ENCODE measurements around the gene PTPRZ1. TPM values are rescaled to one million over a fixed set of nuclear protein-coding genes. Genes with fewer than 3 reads are reported as not detected.

Gene PTPRZ1
- total and polyA plus RNA-seq, 12 donors = 0.17 to 19.1 (median 1.2) TPM

GRCh38 chr7:121832347-121832746 lies 40.6 kb upstream of the PTPRZ1 start:
- Histone ChIP-seq H3K9me3 (replicated peaks in 1 of 3) (no peaks in the 10 kb centered on the region), H3K27ac (no peak overlapping the region), H3K27me3 (no peaks in the 10 kb centered on the region), H3K4me1 (replicated peaks in 1 of 2) (no peaks in the 10 kb centered on the region), H3K36me3 (replicated peaks in 1 of 2) (no peaks in the 10 kb centered on the region), H3K4me3 (no peak overlapping the region)
- 43 to 60% (median 48%) methylated on average over 8 of the region's 8 CpGs for WGBS, 4 donors
- intact Hi-C loops (cut with DNase I) = no loop called here
- no peak for TF ChIP-seq POLR2A (IDR thresholded peaks at IDR 0.05)
- TF ChIP-seq CTCF (IDR thresholded peaks at IDR 0.05) = no peak
- DNase-seq = peak in 2 of 7 donors; percentile 8 to 22

GRCh38 chr7:121833991-121834390 lies 39.0 kb upstream of the PTPRZ1 start:
- Histone ChIP-seq H3K36me3 (replicated peaks in 1 of 2) (no peaks in the 10 kb centered on the region), H3K9me3 (replicated peaks in 1 of 3) (no peaks in the 10 kb centered on the region), H3K27me3 (no peaks in the 10 kb centered on the region), H3K27ac (no peak overlapping the region), H3K4me1 (replicated peaks in 1 of 2) (no peaks in the 10 kb centered on the region), H3K4me3 (no peak overlapping the region)
- no peak for TF ChIP-seq POLR2A (IDR thresholded peaks at IDR 0.05)
- intact Hi-C loops (cut with DNase I) = no loop called here
- DNase-seq = no peak

GRCh38 chr7:121837462-121837861 lies 35.5 kb upstream of the PTPRZ1 start:
- Histone ChIP-seq H3K9me3 (replicated peaks in 1 of 3) (no peaks in the 10 kb centered on the region), H3K4me1 (replicated peaks in 1 of 2) (no peaks in the 10 kb centered on the region), H3K27ac (no peak overlapping the region), H3K4me3 (no peak overlapping the region), H3K36me3 (replicated peaks in 1 of 2) (no peaks in the 10 kb centered on the region), H3K27me3 (no peaks in the 10 kb centered on the region)
- TF ChIP-seq POLR2A (IDR thresholded peaks at IDR 0.05) (no peak), CTCF (IDR thresholded peaks at IDR 0.05) (no peak)
- no peak for DNase-seq
- intact Hi-C loops (cut with DNase I) = no loop called here
- WGBS, 4 donors = 12 to 23% (median 19%) methylated on average over 1 of the region's 1 CpG

GRCh38 chr7:121847041-121847440 lies 25.9 kb upstream of the PTPRZ1 start:
- Histone ChIP-seq H3K4me3 (no peak overlapping the region), H3K36me3 (replicated peaks in 1 of 2) (no peaks in the 10 kb centered on the region), H3K27ac (no peak overlapping the region), H3K4me1 (replicated peaks in 1 of 2) (no peaks in the 10 kb centered on the region), H3K27me3 (no peaks in the 10 kb centered on the region), H3K9me3 (replicated peaks in 1 of 3) (no peaks in the 10 kb centered on the region)
- intact Hi-C loops (cut with DNase I) = no loop called here
- WGBS, 4 donors = 79 to 84% (median 81%) methylated on average over 4 of the region's 4 CpGs
- no peak for TF ChIP-seq POLR2A (IDR thresholded peaks at IDR 0.05)
- DNase-seq = no peak

- no peak overlapping the region for H3K27ac ChIP-seq
- H3K9me3 ChIP-seq (replicated peaks in 1 of 3) = no peaks in the 10 kb centered on the region
- H3K27me3 ChIP-seq = no peaks in the 10 kb centered on the region
- intact Hi-C loops (cut with DNase I) = no loop called here
- TF ChIP-seq CTCF (IDR thresholded peaks at IDR 0.05) (no peak), POLR2A (IDR thresholded peaks at IDR 0.05) (no peak)
- no peaks in the 10 kb centered on the region for H3K36me3 ChIP-seq (replicated peaks in 1 of 2)
- no peak overlapping the region for H3K4me3 ChIP-seq
- WGBS, 4 donors = 58 to 62% (median 60%) methylated on average over 2 of the region's 2 CpGs
- no peaks in the 10 kb centered on the region for H3K4me1 ChIP-seq (replicated peaks in 1 of 2)
- DNase-seq = no peak
These were observed 19.7 kb upstream of the PTPRZ1 start for GRCh38 chr7:121853307-121853706.

Measured in adrenal gland (tissue), 12 donors.